Mammary epithelial cell (primary cell): ENCODE data around the gene NRXN2.

Experiments used
- EZH2 ChIP-seq: IDR thresholded peaks from 2 replicates; pipeline ENCODE4 v1.6.1; 2012; ENCODE audit warnings: low read length, inconsistent platforms, borderline replicate concordance
- TF ChIP-seq, protein P1 (sequence below), 2 donors: IDR thresholded peaks in 1 of 2; conservative IDR thresholded peaks in 1 of 2; 2 replicates each; pipeline ENCODE4 v1.5.1; 2011 to 2012; ENCODE audit warnings: inconsistent platforms in 2 of 2, low read length in 2 of 2, mild to moderate bottlenecking in 2 of 2, control low read depth in 1 of 2, low read depth in 1 of 2; ENCODE audit not compliant: insufficient read depth in 1 of 2; ENCODE audit errors: extremely low read depth in 1 of 2

DNA sequence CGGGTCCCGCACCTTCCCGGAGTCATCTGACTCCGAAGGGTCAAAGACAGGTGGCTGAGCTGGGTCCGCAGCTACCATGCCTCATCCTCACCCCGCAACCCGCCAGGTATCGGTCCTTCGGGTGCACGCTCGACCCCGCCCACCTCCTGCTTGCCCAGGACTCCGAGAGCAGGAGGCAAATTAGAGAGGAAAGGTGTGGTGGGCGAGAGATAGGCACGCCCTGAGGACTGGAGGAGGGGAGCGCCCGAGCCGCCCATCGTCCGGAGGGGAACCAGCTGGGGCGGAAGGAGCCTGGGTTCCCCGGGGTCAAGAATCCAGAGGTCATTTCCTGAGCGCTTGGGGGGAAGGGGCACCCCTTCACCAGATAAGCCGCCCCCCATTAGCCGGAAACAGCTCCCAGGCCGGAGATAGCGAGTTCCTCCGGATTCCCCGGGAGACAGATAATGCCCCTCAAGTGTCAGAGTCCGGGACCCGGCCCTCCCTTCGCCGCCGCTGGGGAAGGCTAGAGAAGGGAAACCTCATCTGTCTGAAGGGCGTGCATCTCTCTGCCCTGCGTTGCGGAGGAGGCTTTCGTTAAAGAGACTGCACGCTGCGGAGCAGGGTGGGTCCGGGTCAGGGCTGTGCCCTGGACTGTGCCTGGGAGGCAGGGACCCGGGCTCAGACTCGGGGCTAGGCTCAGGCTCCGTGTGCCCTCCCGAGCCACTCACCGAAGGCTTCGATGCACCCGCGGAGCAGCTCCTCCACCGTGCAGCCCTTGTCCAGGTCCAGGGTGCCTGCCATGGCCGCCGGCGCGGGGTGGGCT lies 19.3 kb upstream of the NRXN2 start:
- TF ChIP-seq, protein P1, sequence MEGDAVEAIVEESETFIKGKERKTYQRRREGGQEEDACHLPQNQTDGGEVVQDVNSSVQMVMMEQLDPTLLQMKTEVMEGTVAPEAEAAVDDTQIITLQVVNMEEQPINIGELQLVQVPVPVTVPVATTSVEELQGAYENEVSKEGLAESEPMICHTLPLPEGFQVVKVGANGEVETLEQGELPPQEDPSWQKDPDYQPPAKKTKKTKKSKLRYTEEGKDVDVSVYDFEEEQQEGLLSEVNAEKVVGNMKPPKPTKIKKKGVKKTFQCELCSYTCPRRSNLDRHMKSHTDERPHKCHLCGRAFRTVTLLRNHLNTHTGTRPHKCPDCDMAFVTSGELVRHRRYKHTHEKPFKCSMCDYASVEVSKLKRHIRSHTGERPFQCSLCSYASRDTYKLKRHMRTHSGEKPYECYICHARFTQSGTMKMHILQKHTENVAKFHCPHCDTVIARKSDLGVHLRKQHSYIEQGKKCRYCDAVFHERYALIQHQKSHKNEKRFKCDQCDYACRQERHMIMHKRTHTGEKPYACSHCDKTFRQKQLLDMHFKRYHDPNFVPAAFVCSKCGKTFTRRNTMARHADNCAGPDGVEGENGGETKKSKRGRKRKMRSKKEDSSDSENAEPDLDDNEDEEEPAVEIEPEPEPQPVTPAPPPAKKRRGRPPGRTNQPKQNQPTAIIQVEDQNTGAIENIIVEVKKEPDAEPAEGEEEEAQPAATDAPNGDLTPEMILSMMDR (conservative IDR thresholded peaks at IDR 0.05 in 1 of 2, IDR thresholded peaks at IDR 0.05 in 1 of 2; ENCODE audit: extremely low read depth in 1 of 2, insufficient read depth in 1 of 2, low read depth in 1 of 2, low read length in 2 of 2): no peak
- peak; percentile 21 for TF ChIP-seq EZH2
